Vagina (tissue), 2 donors: ENCODE measurements around the gene TMEM186. TPM values are rescaled to one million over a fixed set of nuclear protein-coding genes. Genes with fewer than 3 reads are reported as not detected.

Experiments
- DNase-seq, 2 donors: peaks; one replicate each; pipeline ENCODE4 v3.0.0-alpha.2; 2017; ENCODE audit errors: extremely low spot score in 2 of 2
- H3K27ac ChIP-seq: fragments of 200-600 bp; sonication (generic); one replicate; pipeline ENCODE4 v1.5.1; 2019
- H3K27me3 ChIP-seq: fragments of 200-600 bp; sonication (generic); one replicate; pipeline ENCODE4 v1.5.1; 2019
- H3K36me3 ChIP-seq, 2 donors: fragments of 200-600 bp; sonication (generic); one replicate each; pipeline ENCODE4 v1.5.1; 2017 to 2019
- H3K4me1 ChIP-seq: fragments of 200-600 bp; sonication (generic); one replicate; pipeline ENCODE4 v1.5.1; 2019
- H3K4me3 ChIP-seq, 2 donors: fragments of 200-600 bp; sonication (generic); 1 replicate in 1 of 2; 2 replicates in 1 of 2; pipeline ENCODE4 v1.5.1; 2016 to 2019
- H3K9me3 ChIP-seq: fragments of 200-600 bp; sonication (generic); one replicate; pipeline ENCODE4 v1.5.1; 2019
- POLR2A ChIP-seq, 2 donors: fragments of 450-650 bp; IDR thresholded peaks; one replicate each; pipeline ENCODE4 v1.6.1; 2017; ENCODE audit warnings: antibody characterized with exemption in 2 of 2, mild to moderate bottlenecking in 2 of 2, moderate library complexity in 2 of 2
- POLR2AphosphoS5 ChIP-seq, 2 donors: sonication (generic); formaldehyde crosslinking; IDR thresholded peaks; one replicate each; pipeline ENCODE4 v1.9.0; 2017; ENCODE audit warnings: antibody characterized with exemption in 2 of 2, mild to moderate bottlenecking in 2 of 2, low read depth in 1 of 2; ENCODE audit not compliant: insufficient read depth in 1 of 2
- intact Hi-C: fragments of 100-400 bp; cut with DNase I; formaldehyde crosslinking; loops from one replicate; pipeline ENCODE4 v1.15.1; 2023
- total RNA-seq: library from RNA; depleted of rRNA; stranded (reverse); fragments of >200 nt; gene quantifications from one replicate; pipeline ENCODE4 v1.2.3, GENCODE V29; 2016
- TF ChIP-seq, protein P1 (sequence below), 3 experiments: fragments of 450-650 bp in 2 of 3; fragments of 200-600 bp in 1 of 3; sonication (generic) in 1 of 3; IDR thresholded peaks; one replicate each; pipeline ENCODE4 v1.5.1; 2017 to 2019; ENCODE audit warnings: antibody characterized with exemption in 3 of 3, mild to moderate bottlenecking in 2 of 3, moderate library complexity in 2 of 3

Gene TMEM186
- total RNA-seq, 1 donor from 2014 or later = 2.9 TPM

DNA sequence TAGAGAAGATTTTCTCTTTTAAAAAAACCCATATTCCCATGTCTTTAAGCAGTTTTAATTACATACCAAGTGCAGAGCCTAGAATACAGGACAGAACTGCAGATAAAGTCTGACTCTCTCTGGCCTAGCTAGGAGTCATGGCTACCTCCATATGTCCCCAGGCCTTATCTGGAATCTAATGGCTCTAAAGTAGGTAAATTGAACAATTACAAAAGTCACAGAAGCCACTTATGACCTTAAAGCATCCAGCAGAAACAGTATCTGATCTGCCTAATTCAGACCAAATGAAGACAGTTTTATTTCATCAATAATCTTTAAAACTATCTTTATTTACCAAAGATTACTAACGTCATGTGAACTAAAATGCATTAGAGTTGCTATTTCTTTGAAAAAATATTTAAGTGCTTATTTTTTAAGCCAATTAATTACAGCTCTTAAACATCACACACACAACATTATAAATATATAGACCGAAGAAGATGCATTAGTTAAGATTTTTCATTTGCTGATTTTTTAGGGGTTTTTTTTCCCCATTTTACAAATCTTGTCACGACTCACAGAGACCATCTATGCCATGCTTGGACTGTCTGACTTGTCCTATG is 28.9 kb upstream of the TMEM186 start:
- intact Hi-C loops = no loop called here
- no peak for TF ChIP-seq POLR2A (IDR thresholded peaks at IDR 0.05)
- no peak for TF ChIP-seq POLR2AphosphoS5 (IDR thresholded peaks at IDR 0.05; ENCODE audit: insufficient read depth in 1 of 2, low read depth in 1 of 2)
- TF ChIP-seq, protein P1, sequence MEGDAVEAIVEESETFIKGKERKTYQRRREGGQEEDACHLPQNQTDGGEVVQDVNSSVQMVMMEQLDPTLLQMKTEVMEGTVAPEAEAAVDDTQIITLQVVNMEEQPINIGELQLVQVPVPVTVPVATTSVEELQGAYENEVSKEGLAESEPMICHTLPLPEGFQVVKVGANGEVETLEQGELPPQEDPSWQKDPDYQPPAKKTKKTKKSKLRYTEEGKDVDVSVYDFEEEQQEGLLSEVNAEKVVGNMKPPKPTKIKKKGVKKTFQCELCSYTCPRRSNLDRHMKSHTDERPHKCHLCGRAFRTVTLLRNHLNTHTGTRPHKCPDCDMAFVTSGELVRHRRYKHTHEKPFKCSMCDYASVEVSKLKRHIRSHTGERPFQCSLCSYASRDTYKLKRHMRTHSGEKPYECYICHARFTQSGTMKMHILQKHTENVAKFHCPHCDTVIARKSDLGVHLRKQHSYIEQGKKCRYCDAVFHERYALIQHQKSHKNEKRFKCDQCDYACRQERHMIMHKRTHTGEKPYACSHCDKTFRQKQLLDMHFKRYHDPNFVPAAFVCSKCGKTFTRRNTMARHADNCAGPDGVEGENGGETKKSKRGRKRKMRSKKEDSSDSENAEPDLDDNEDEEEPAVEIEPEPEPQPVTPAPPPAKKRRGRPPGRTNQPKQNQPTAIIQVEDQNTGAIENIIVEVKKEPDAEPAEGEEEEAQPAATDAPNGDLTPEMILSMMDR (IDR thresholded peaks at IDR 0.05) = no peak

DNA sequence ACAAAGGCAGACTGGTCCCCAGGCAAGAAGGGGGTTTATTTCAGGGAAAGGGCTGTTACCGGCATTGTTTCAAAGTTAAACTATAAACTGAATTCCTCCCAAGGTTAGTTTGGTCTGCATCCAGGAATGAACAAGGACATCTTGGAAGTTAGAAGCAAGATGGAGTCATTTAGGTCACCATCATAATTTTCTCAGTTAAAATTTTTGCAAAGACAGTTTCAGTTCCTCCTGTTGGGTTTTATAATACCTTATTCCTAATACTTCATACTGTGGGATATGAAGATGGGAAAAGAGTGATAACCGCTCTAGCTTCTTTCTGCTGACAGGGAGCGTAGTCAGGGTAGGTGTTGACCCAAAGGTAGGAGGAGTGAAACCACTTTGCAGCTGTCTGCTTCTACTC is 25.0 kb upstream of the TMEM186 start:
- Histone ChIP-seq H3K36me3 (peaks cover 0 to 19% of the 10 kb centered on the region in 2 donors), H3K4me3 (no peak overlapping the region), H3K27ac (no peak overlapping the region), H3K9me3 (no peaks in the 10 kb centered on the region), H3K4me1 (no peaks in the 10 kb centered on the region), H3K27me3 (no peaks in the 10 kb centered on the region)
- DNase-seq = no peak
- TF ChIP-seq, protein P1 (IDR thresholded peaks at IDR 0.05) = no peak
- TF ChIP-seq POLR2AphosphoS5 (IDR thresholded peaks at IDR 0.05; ENCODE audit: insufficient read depth in 1 of 2, low read depth in 1 of 2) (no peak), POLR2A (IDR thresholded peaks at IDR 0.05) (no peak)
- intact Hi-C loops = no loop called here

More for the DNA sequence above, 28.9 kb upstream of the TMEM186 start:
- no peak for DNase-seq
- H3K4me1 ChIP-seq = no peaks in the 10 kb centered on the region
- H3K27ac ChIP-seq = no peak overlapping the region
- no peaks in the 10 kb centered on the region for H3K27me3 ChIP-seq
- H3K4me3 ChIP-seq = no peak overlapping the region
- H3K36me3 ChIP-seq = peaks cover 0 to 4% of the 10 kb centered on the region in 2 donors
- H3K9me3 ChIP-seq = no peaks in the 10 kb centered on the region

DNA sequence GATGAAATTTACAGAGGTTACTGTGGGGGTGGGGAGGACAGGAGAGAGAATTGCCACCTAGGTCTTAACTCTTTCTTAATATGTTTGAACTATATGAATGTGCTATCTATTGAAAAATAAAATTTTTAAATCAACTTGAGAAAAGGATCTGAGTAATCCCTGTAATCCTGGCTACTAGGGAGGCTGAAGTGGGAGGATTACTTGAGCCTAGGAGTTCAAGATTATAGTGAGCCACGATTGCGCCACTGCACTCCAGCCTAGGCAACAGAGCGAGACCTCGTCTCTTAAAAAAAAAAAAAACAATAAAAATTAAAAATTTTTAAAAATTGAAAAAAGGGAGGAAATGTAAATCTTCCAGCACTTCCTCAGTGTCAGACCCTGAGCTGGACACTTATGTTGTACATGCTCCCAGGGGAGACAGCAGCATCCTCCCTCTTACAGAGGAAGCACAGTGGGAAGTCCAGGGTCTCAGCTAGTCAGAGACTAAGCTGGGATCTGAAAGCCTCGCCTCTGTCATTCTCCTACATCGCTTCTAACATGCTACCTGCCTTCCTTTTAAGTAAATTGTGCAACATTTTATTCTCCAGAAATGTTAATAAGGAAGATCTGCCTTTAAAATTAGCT is 22.1 kb upstream of the TMEM186 start:
- TF ChIP-seq, protein P1 (IDR thresholded peaks at IDR 0.05) = no peak
- no peak for TF ChIP-seq POLR2AphosphoS5 (IDR thresholded peaks at IDR 0.05; ENCODE audit: insufficient read depth in 1 of 2, low read depth in 1 of 2)
- TF ChIP-seq POLR2A (IDR thresholded peaks at IDR 0.05) = no peak
- intact Hi-C loops = no loop called here
- H3K4me1 ChIP-seq = no peaks in the 10 kb centered on the region
- no peak overlapping the region for H3K27ac ChIP-seq
- H3K4me3 ChIP-seq = no peak overlapping the region
- H3K27me3 ChIP-seq = no peaks in the 10 kb centered on the region
- peaks cover 0 to 37% of the 10 kb centered on the region in 2 donors for H3K36me3 ChIP-seq
- DNase-seq = no peak
- H3K9me3 ChIP-seq = no peaks in the 10 kb centered on the region

DNA sequence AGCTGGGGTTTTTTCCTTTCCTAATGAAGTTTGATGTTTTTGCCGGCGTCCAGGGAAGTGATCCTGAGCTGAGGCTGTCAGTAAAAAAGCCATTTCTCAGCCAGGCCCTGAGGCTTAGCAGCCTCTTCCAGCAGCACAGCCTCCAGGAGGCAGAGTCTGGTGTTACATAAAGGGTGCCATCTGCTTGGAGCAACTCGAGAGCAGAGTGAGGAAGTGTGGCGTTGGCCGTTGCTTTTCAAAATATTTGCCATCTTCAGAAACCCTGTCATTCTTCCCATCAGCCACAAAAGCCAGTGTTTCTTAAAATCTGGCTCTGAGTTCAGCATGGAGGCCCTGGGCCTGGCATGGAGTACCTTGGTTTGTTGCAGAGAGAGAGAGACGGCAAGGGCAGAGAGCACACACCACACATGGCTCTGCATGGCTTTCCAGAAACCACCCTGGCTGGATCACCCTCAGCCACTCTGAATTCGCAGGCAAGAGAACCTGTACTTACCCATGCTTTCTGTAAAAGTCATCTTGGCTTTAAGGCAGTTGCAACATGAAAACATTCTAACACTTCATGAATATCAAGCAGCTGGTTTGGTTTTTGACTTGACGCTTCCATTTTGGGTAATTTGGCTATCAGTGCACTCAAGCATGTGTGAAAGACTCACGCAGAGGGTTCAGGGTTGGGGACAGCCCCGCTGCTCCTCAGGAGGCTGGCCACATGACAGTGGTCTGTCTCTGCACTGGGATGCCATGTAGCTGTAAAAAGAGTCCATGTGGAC is 21.2 kb upstream of the TMEM186 start:
- no peak overlapping the region for H3K4me3 ChIP-seq
- no peak for TF ChIP-seq POLR2AphosphoS5 (IDR thresholded peaks at IDR 0.05; ENCODE audit: insufficient read depth in 1 of 2, low read depth in 1 of 2)
- TF ChIP-seq POLR2A (IDR thresholded peaks at IDR 0.05) = no peak
- TF ChIP-seq, protein P1 (IDR thresholded peaks at IDR 0.05) = no peak

More for the DNA sequence above, 21.2 kb upstream of the TMEM186 start:
- Histone ChIP-seq H3K4me1 (no peaks in the 10 kb centered on the region), H3K27me3 (no peaks in the 10 kb centered on the region), H3K27ac (no peak overlapping the region), H3K36me3 (peaks cover 0 to 46% of the 10 kb centered on the region in 2 donors), H3K9me3 (no peaks in the 10 kb centered on the region)
- DNase-seq = no peak
- intact Hi-C loops = no loop called here
